T-helper 1 cell treated with Interleukin-12 subunit alpha and Interleukin-12 subunit beta and Interleukin-4 antibody, amounts not matched to agents 30 μg/mL and 1 μg/mL, for 36 hours (primary cell): ENCODE measurements around the gene C5.
A peak's percentile ranks its signal among the peaks of the same experiment; 100 is the strongest.

Experiments
- H3K27ac Mint-ChIP-seq: one replicate; pipeline ENCODE4 v1.8.0; 2021; ENCODE audit warnings: mild to moderate bottlenecking, mixed read lengths
- H3K27me3 Mint-ChIP-seq: one replicate; pipeline ENCODE4 v1.8.0; 2021; ENCODE audit warnings: low read depth, mixed read lengths
- H3K36me3 Mint-ChIP-seq: one replicate; pipeline ENCODE4 v1.8.0; 2021; ENCODE audit warnings: low read depth, mixed read lengths
- H3K4me1 Mint-ChIP-seq: one replicate; pipeline ENCODE4 v1.8.0; 2021; ENCODE audit warnings: low read depth, mixed read lengths
- H3K4me3 Mint-ChIP-seq: one replicate; pipeline ENCODE4 v1.8.0; 2021; ENCODE audit warnings: mild to moderate bottlenecking, moderate library complexity, mixed read lengths
- H3K9me3 Mint-ChIP-seq: one replicate; pipeline ENCODE4 v1.8.0; 2021; ENCODE audit warnings: mixed read lengths

The C5 gene

GRCh38 chr9:120915854-120916470, 134.1 kb downstream of the C5 start:
- Mint-ChIP-seq H3K27me3 (no peaks in the 10 kb centered on the region), H3K4me1 (peaks cover 71% of the 10 kb centered on the region), H3K4me3 (peak overlapping the region; percentile 65), H3K9me3 (peaks cover 9% of the 10 kb centered on the region), H3K27ac (peak overlapping the region; percentile 86), H3K36me3 (peaks cover 80% of the 10 kb centered on the region)

- H3K36me3 Mint-ChIP-seq: peaks cover 79% of the 10 kb centered on the region
- peaks cover 9% of the 10 kb centered on the region for H3K9me3 Mint-ChIP-seq
- peaks cover 70% of the 10 kb centered on the region for H3K4me1 Mint-ChIP-seq
- no peaks in the 10 kb centered on the region for H3K27me3 Mint-ChIP-seq
- H3K4me3 Mint-ChIP-seq: no peak overlapping the region
- peak overlapping the region; percentile 31 for H3K27ac Mint-ChIP-seq
These were observed 135.1 kb downstream of the C5 start for GRCh38 chr9:120914953-120915352.

GRCh38 chr9:120914396-120914795, 135.7 kb downstream of the C5 start:
- Mint-ChIP-seq H3K4me3 (no peak overlapping the region), H3K27ac (peak overlapping the region; percentile 31), H3K9me3 (peaks cover 9% of the 10 kb centered on the region), H3K36me3 (peaks cover 79% of the 10 kb centered on the region), H3K27me3 (no peaks in the 10 kb centered on the region), H3K4me1 (peaks cover 66% of the 10 kb centered on the region)

- Mint-ChIP-seq H3K36me3 (peaks cover 80% of the 10 kb centered on the region), H3K9me3 (peaks cover 9% of the 10 kb centered on the region), H3K27ac (peak overlapping the region; percentile 62), H3K27me3 (no peaks in the 10 kb centered on the region), H3K4me3 (no peak overlapping the region), H3K4me1 (peaks cover 68% of the 10 kb centered on the region)
These were observed 136.3 kb downstream of the C5 start for GRCh38 chr9:120913647-120914264.

- Mint-ChIP-seq H3K9me3 (peaks cover 9% of the 10 kb centered on the region), H3K27me3 (no peaks in the 10 kb centered on the region), H3K4me3 (no peak overlapping the region), H3K27ac (peak overlapping the region; percentile 67), H3K36me3 (peaks cover 77% of the 10 kb centered on the region), H3K4me1 (peaks cover 63% of the 10 kb centered on the region)
These were observed 137.0 kb downstream of the C5 start for GRCh38 chr9:120912958-120913646.

- H3K4me3 Mint-ChIP-seq: no peak overlapping the region
These were observed 138.7 kb downstream of the C5 start for GRCh38 chr9:120911295-120911837.

GRCh38 chr9:120910643-120911042, 139.4 kb downstream of the C5 start:
- Mint-ChIP-seq H3K4me3 (peak overlapping the region; percentile 40), H3K27me3 (no peaks in the 10 kb centered on the region), H3K9me3 (no peaks in the 10 kb centered on the region), H3K27ac (peak overlapping the region; percentile 74), H3K4me1 (peaks cover 64% of the 10 kb centered on the region), H3K36me3 (peaks cover 77% of the 10 kb centered on the region)

More at GRCh38 chr9:120911295-120911837, 138.7 kb downstream of the C5 start:
- Mint-ChIP-seq H3K4me1 (peaks cover 63% of the 10 kb centered on the region), H3K27ac (peak overlapping the region; percentile 59), H3K9me3 (no peaks in the 10 kb centered on the region), H3K36me3 (peaks cover 76% of the 10 kb centered on the region), H3K27me3 (no peaks in the 10 kb centered on the region)

- H3K27me3 Mint-ChIP-seq: no peaks in the 10 kb centered on the region
- no peak overlapping the region for H3K4me3 Mint-ChIP-seq
- H3K36me3 Mint-ChIP-seq: peaks cover 83% of the 10 kb centered on the region
- H3K27ac Mint-ChIP-seq: peak overlapping the region; percentile 70
- H3K4me1 Mint-ChIP-seq: peaks cover 71% of the 10 kb centered on the region
- no peaks in the 10 kb centered on the region for H3K9me3 Mint-ChIP-seq
These were observed 140.2 kb downstream of the C5 start for GRCh38 chr9:120909904-120910303.

GRCh38 chr9:120905315-120906164, 144.5 kb downstream of the C5 start:
- H3K27me3 Mint-ChIP-seq: no peaks in the 10 kb centered on the region
- peaks cover 67% of the 10 kb centered on the region for H3K36me3 Mint-ChIP-seq
- H3K27ac Mint-ChIP-seq: peak overlapping the region; percentile 88
- no peaks in the 10 kb centered on the region for H3K9me3 Mint-ChIP-seq
- H3K4me1 Mint-ChIP-seq: peaks cover 64% of the 10 kb centered on the region
- H3K4me3 Mint-ChIP-seq: peak overlapping the region; percentile 50

GRCh38 chr9:120904978-120905301, 145.1 kb downstream of the C5 start:
- Mint-ChIP-seq H3K27ac (peak overlapping the region; percentile 88), H3K36me3 (peaks cover 69% of the 10 kb centered on the region), H3K4me3 (peak overlapping the region; percentile 50), H3K9me3 (no peaks in the 10 kb centered on the region), H3K27me3 (no peaks in the 10 kb centered on the region), H3K4me1 (peaks cover 62% of the 10 kb centered on the region)

- H3K4me3 Mint-ChIP-seq: peak overlapping the region; percentile 50
- H3K27ac Mint-ChIP-seq: peak overlapping the region; percentile 88
- peaks cover 66% of the 10 kb centered on the region for H3K36me3 Mint-ChIP-seq
- no peaks in the 10 kb centered on the region for H3K27me3 Mint-ChIP-seq
- no peaks in the 10 kb centered on the region for H3K9me3 Mint-ChIP-seq
- peaks cover 60% of the 10 kb centered on the region for H3K4me1 Mint-ChIP-seq
These were observed 145.8 kb downstream of the C5 start for GRCh38 chr9:120904061-120904977.

GRCh38 chr9:120902569-120903535, 147.2 kb downstream of the C5 start:
- Mint-ChIP-seq H3K27ac (peak overlapping the region; percentile 88), H3K9me3 (no peaks in the 10 kb centered on the region), H3K27me3 (no peaks in the 10 kb centered on the region), H3K4me1 (peaks cover 63% of the 10 kb centered on the region), H3K4me3 (peak overlapping the region; percentile 40), H3K36me3 (peaks cover 63% of the 10 kb centered on the region)
